Gastrocnemius medialis (tissue), 4 donors: Measurements from ENCODE around the gene STKLD1. TPM values are rescaled to one million over a fixed set of nuclear protein-coding genes. Genes with fewer than 3 reads are reported as not detected.

Experiments
- ATAC-seq, 2 donors: fragments of 150-250 bp; one replicate each; pipeline ENCODE4 v1.9.1; 2016
- DNase-seq, 2 donors: peaks; one replicate each; pipeline ENCODE4 v3.0.0-alpha.2; 2019
- H3K27ac ChIP-seq, 4 donors: fragments of 200-600 bp; sonication (generic); 1 replicate in 1 of 4; 2 replicates in 3 of 4; pipeline ENCODE4 v1.5.1; 2016 to 2018; ENCODE audit warnings: mild to moderate bottlenecking in 2 of 4, moderate library complexity in 1 of 4
- H3K27me3 ChIP-seq, 3 donors: fragments of 200-600 bp; sonication (generic) in 2 of 3; 1 replicate in 1 of 3; 2 replicates in 2 of 3; pipeline versions ENCODE4 v1.5.1 to v1.6.0; 2016 to 2019; ENCODE audit warnings: mild to moderate bottlenecking in 1 of 3, moderate library complexity in 1 of 3
- H3K36me3 ChIP-seq, 2 donors: fragments of 200-600 bp; sonication (generic) in 1 of 2; one replicate each; pipeline ENCODE4 v1.5.1; 2017 to 2018
- H3K4me1 ChIP-seq, 2 donors: fragments of 200-600 bp; sonication (generic) in 1 of 2; one replicate each; pipeline ENCODE4 v1.5.1; 2016 to 2017; ENCODE audit warnings: mild to moderate bottlenecking in 2 of 2
- H3K4me3 ChIP-seq, 4 donors: fragments of 200-600 bp; sonication (generic) in 3 of 4; 1 replicate in 1 of 4; 2 replicates in 3 of 4; pipeline ENCODE4 v1.5.1; 2016 to 2019; ENCODE audit warnings: mild to moderate bottlenecking in 2 of 4
- H3K9me3 ChIP-seq, 3 donors: fragments of 200-600 bp; sonication (generic) in 2 of 3; 1 replicate in 1 of 3; 2 replicates in 2 of 3; pipeline ENCODE4 v1.5.1; 2016 to 2019
- CTCF ChIP-seq, 5 experiments: fragments of 450-650 bp in 3 of 5; fragments of 200-600 bp in 2 of 5; sonication (generic) in 2 of 5; IDR thresholded peaks in 4 of 5; conservative IDR thresholded peaks in 1 of 5; 1 replicate in 4 of 5; 2 replicates in 1 of 5; pipeline ENCODE4 v1.5.1; 2016 to 2019; ENCODE audit warnings: antibody characterized with exemption in 5 of 5, mild to moderate bottlenecking in 3 of 5, moderate library complexity in 3 of 5
- POLR2A ChIP-seq, 2 donors: fragments of 450-650 bp; IDR thresholded peaks; one replicate each; pipeline ENCODE4 v1.6.1; 2017; ENCODE audit warnings: antibody characterized with exemption in 2 of 2, mild to moderate bottlenecking in 2 of 2, moderate library complexity in 2 of 2
- in situ Hi-C, 4 donors: fragments of 200-750 bp; cut with MboI; loops; one replicate each; pipeline versions ENCODE4 v1.15.0 to v1.8.0; 2017; ENCODE audit warnings: low sequenced_read_pairs in 4 of 4
- intact Hi-C: fragments of 100-400 bp; cut with DNase I; formaldehyde crosslinking; loops from one replicate; pipeline ENCODE4 v1.15.1; 2023; ENCODE audit warnings: low total_unique reads
- total RNA-seq, 4 donors: library from RNA; depleted of rRNA; stranded (reverse); fragments of >200 nt; gene quantifications; one replicate each; pipeline versions ENCODE4 v1.1.0 to v1.2.3, GENCODE V29; 2016

Gene STKLD1
- total RNA-seq, 4 donors from 2014 or later = 0.35 to 1.4 (median 1.1) TPM; not detected in 1

- no peaks in the 10 kb centered on the region for H3K9me3 ChIP-seq
- no peak overlapping the region for H3K4me3 ChIP-seq
- intact Hi-C loops (no loop called here), in situ Hi-C loops (no loop called here)
- no peaks in the 10 kb centered on the region for H3K27me3 ChIP-seq
- TF ChIP-seq POLR2A (IDR thresholded peaks at IDR 0.05) (no peak), CTCF (IDR thresholded peaks at IDR 0.05 in 4 of 5, conservative IDR thresholded peaks at IDR 0.05 in 1 of 5) (no peak)
- H3K36me3 ChIP-seq = peaks cover 0 to 48% of the 10 kb centered on the region in 2 donors
- no peak overlapping the region for H3K27ac ChIP-seq
- DNase-seq (peak in 1 of 2 donors; percentile 10), ATAC-seq (no peak)
- H3K4me1 ChIP-seq = peaks cover 12 to 15% of the 10 kb centered on the region in 2 donors
These were observed 44.9 kb upstream of the STKLD1 start for GRCh38 chr9:133331221-133331620.

DNA sequence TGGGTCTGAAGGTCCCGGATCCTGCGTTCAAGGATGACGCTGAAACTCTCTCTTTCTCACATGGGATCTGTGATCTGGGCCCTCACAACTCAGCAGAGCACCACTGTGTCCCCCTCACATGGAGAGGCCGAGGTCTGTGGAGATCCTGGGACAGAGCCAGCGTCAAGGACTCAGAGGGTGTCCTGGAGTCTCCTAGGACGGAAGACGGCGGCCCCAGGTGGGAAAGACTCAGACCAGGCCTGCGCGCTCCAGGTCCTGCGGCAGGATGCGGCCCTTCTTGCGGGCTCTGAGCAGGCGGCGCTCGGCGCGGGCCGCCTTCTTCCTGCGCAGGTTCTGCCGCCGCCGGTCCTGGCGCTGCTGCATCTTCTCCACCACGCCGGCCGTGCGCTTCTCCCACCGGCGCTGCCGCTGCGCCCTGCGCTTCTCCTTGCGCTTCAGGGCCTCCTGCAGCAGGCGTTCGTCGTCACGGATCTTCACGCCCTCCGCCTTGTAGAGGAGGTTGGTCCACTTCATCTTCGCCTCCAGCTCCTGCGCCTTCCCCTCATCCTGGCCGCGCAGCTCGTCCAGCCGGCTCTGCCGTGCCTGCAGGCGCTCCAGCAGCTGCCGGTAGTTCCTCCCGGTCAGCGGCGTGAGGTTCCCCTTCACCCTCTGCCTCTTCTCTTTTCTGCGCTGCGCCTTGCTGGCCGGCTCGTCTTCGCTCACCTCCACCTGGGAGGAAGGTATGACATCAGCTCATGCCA lies 44.4 kb upstream of the STKLD1 start:
- TF ChIP-seq CTCF (IDR thresholded peaks at IDR 0.05 in 4 of 5, conservative IDR thresholded peaks at IDR 0.05 in 1 of 5) (no peak), POLR2A (IDR thresholded peaks at IDR 0.05) (no peak)
- Histone ChIP-seq H3K36me3 (peaks cover 0 to 48% of the 10 kb centered on the region in 2 donors), H3K27ac (no peak overlapping the region), H3K9me3 (no peaks in the 10 kb centered on the region), H3K4me3 (no peak overlapping the region), H3K27me3 (no peaks in the 10 kb centered on the region), H3K4me1 (peaks cover 17 to 20% of the 10 kb centered on the region in 2 donors)
- intact Hi-C loops (no loop called here), in situ Hi-C loops (no loop called here)
- DNase-seq (peak in 1 of 2 donors; percentile 5), ATAC-seq (no peak)

DNA sequence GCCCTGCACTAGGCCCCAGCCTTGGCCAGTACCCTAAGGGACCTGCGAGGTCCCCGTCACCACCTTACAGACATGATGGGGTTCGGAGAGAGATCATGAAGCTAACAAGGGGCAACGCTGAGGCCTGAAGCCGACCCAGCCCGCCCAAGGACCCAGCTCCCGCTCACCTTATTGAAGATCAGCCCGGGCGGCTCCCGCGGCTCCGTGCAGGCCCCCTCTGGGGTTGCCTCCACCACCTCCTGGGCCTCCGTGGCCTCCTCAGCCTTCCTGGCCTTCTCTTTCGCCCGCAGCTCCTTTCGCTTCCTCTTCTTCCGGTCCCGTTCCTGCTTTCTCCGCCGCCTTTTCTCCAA lies 43.8 kb upstream of the STKLD1 start:
- Histone ChIP-seq H3K4me1 (peaks cover 20 to 22% of the 10 kb centered on the region in 2 donors), H3K4me3 (no peak overlapping the region), H3K27ac (no peak overlapping the region), H3K9me3 (no peaks in the 10 kb centered on the region), H3K36me3 (peaks cover 0 to 48% of the 10 kb centered on the region in 2 donors), H3K27me3 (no peaks in the 10 kb centered on the region)
- DNase-seq = peak in 1 of 2 donors; percentile 7
- TF ChIP-seq POLR2A (IDR thresholded peaks at IDR 0.05) = no peak
- TF ChIP-seq CTCF (IDR thresholded peaks at IDR 0.05 in 4 of 5, conservative IDR thresholded peaks at IDR 0.05 in 1 of 5) = no peak
- intact Hi-C loops = no loop called here
- ATAC-seq = no peak
- in situ Hi-C loops = no loop called here

DNA sequence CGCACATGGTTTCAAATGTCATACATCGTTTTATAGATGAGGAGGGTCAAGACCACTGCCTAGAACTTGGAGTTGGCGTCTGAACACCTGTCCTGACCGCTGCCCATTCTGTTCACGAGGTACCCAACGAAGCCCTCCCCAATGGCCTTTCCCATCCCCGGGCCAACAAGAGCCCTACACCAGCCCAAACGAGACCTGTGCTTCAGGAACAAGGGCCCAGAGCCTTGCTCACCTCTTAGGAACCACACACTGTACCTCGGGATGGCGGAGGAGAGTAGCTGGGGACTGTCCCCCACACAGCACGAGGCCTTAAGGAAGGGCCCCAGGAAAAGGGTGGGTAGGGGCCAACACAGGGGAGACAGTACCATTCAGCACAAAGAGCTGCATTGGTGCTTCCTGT lies 43.2 kb upstream of the STKLD1 start:
- intact Hi-C loops (no loop called here), in situ Hi-C loops (no loop called here)
- H3K4me1 ChIP-seq = peaks cover 20 to 22% of the 10 kb centered on the region in 2 donors
- no peak overlapping the region for H3K4me3 ChIP-seq
- H3K9me3 ChIP-seq = no peaks in the 10 kb centered on the region
- H3K36me3 ChIP-seq = peaks cover 0 to 48% of the 10 kb centered on the region in 2 donors
- TF ChIP-seq POLR2A (IDR thresholded peaks at IDR 0.05) (no peak), CTCF (IDR thresholded peaks at IDR 0.05 in 4 of 5, conservative IDR thresholded peaks at IDR 0.05 in 1 of 5) (no peak)
- no peak overlapping the region for H3K27ac ChIP-seq
- DNase-seq (peak in 1 of 2 donors; percentile 5), ATAC-seq (no peak)
- no peaks in the 10 kb centered on the region for H3K27me3 ChIP-seq
